Prostate gland (tissue), 2 donors: ENCODE measurements around the gene CENPT.

Experiments used
- CTCF ChIP-seq, 4 experiments: fragments of 200-600 bp in 2 of 4; fragments of 450-650 bp in 2 of 4; sonication (generic) in 2 of 4; IDR thresholded peaks; 1 replicate in 3 of 4; 2 replicates in 1 of 4; pipeline ENCODE4 v1.5.1; 2016 to 2019; ENCODE audit warnings: antibody characterized with exemption in 4 of 4, mild to moderate bottlenecking in 2 of 4, moderate library complexity in 2 of 4
- POLR2A ChIP-seq: fragments of 450-650 bp; IDR thresholded peaks from one replicate; pipeline ENCODE4 v1.6.1; 2016; ENCODE audit warnings: antibody characterized with exemption, mild to moderate bottlenecking
- POLR2AphosphoS5 ChIP-seq: sonication (generic); formaldehyde crosslinking; IDR thresholded peaks from one replicate; pipeline ENCODE4 v1.6.1; 2017; ENCODE audit warnings: antibody characterized with exemption

- TF ChIP-seq CTCF (IDR thresholded peaks at IDR 0.05) (no peak), POLR2AphosphoS5 (no peak), POLR2A (no peak)
Observed at GRCh38 chr16:67804853-67805542, 42.5 kb downstream of the CENPT start.
